DND-41 (cell line): ENCODE data around the gene NEK4.

Experiments used
- ATAC-seq: fragments of 200-7000 bp; cut with Tn5 transposase; 3 replicates; pipeline ENCODE4 v1.9.1; 2021; ENCODE audit warnings: low read depth; ENCODE audit not compliant: insufficient read depth
- DNase-seq: peaks from one replicate; pipeline ENCODE4 v3.0.0-alpha.2; 2020
- H2AFZ ChIP-seq: 2 replicates; pipeline ENCODE4 v1.6.0; 2012; ENCODE audit warnings: low read depth, low read length
- H3K27ac ChIP-seq: 2 replicates; pipeline ENCODE4 v1.5.1; 2012; ENCODE audit warnings: low read length, inconsistent platforms
- H3K27me3 ChIP-seq: fragments of 200-600 bp; sonication (generic); 2 replicates; pipeline ENCODE4 v1.6.0; 2012; ENCODE audit warnings: low read length, mild to moderate bottlenecking, inconsistent platforms; ENCODE audit not compliant: insufficient read depth, poor library complexity
- H3K36me3 ChIP-seq: 2 replicates; pipeline ENCODE4 v1.5.1; 2012; ENCODE audit warnings: low read length, inconsistent platforms; ENCODE audit not compliant: insufficient read depth
- H3K4me1 ChIP-seq: 2 replicates; pipeline ENCODE4 v1.5.1; 2012; ENCODE audit warnings: mild to moderate bottlenecking, low read length; ENCODE audit not compliant: insufficient read depth
- H3K4me2 ChIP-seq: 2 replicates; pipeline ENCODE4 v1.6.0; 2012; ENCODE audit warnings: mild to moderate bottlenecking, moderate library complexity, low read length, inconsistent platforms; ENCODE audit not compliant: insufficient read depth
- H3K4me3 ChIP-seq, 2 experiments: fragments of 200-600 bp in 1 of 2; shearing (Covaris generic) in 1 of 2; 2 replicates each; pipeline ENCODE4 v1.5.1; 2012 to 2016; ENCODE audit warnings: inconsistent platforms in 2 of 2, low read length in 2 of 2, mild to moderate bottlenecking in 2 of 2, low read depth in 1 of 2, moderate library complexity in 1 of 2
- H3K79me2 ChIP-seq: 2 replicates; pipeline ENCODE4 v1.6.0; 2012; ENCODE audit warnings: low read length, inconsistent platforms; ENCODE audit not compliant: insufficient read depth
- H3K9ac ChIP-seq: 2 replicates; pipeline ENCODE4 v1.6.0; 2012; ENCODE audit warnings: low read depth, mild to moderate bottlenecking, inconsistent platforms, low read length, moderate library complexity
- H3K9me3 ChIP-seq: 2 replicates; pipeline ENCODE4 v1.5.1; 2012; ENCODE audit warnings: low read length, moderate library complexity, mild to moderate bottlenecking, inconsistent platforms; ENCODE audit not compliant: insufficient read depth, severe bottlenecking
- H4K20me1 ChIP-seq: 2 replicates; pipeline ENCODE4 v1.6.0; 2012; ENCODE audit warnings: low read length; ENCODE audit not compliant: insufficient read depth
- EZH2 ChIP-seq: IDR thresholded peaks from 3 replicates; pipeline ENCODE4 v1.6.1; 2012; ENCODE audit warnings: borderline replicate concordance, low read depth, mild to moderate bottlenecking, moderate library complexity, low read length, inconsistent platforms; ENCODE audit not compliant: severe bottlenecking
- TF ChIP-seq, protein P1 (sequence below): IDR thresholded peaks from 2 replicates; pipeline ENCODE4 v1.5.1; 2012; ENCODE audit warnings: borderline replicate concordance, low read length, moderate library complexity, mild to moderate bottlenecking; ENCODE audit not compliant: poor library complexity, severe bottlenecking; ENCODE audit errors: extremely low read depth

NEK4 gene

DNA sequence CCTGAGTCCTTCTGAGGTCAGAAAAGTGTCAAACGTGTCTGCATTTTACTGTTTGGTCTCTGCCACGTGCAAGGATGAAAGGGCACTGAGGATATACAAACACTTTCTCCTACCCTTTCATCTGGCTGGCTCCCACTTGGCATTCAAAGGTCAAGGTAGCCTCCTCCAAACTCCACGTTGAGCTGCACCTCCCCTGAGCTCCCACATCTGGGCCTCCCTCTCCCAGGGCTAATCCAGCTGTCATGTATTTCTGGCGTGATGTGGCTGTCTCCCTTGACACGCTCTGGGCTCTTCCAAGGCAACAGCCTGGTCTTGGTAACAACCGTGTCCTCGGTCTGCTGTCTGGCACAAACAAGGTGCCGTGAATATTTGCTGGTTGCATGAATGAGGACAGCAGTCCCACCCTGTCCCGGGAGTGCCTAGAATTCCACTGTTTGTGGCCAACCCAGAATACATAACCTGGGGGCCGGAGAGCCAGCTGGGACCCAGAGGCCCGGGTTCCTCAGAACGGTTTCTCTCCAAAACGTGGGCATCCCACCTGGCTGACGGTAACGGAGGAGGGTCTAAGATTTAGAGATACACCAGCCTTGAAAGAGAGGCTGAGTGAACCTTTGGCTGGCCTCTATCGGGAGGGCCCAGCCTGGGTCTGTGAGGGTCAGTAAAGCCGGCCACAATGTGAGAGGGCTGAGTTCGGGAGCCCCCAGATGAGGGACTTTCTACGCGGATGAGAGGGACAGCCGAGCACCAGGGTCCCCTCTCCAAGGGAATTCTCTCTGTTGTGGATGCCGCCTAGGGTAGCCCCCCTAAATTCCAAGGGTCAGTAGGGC, 65.9 kb downstream of the NEK4 start:
- H3K79me2 ChIP-seq: peaks cover 56% of the 10 kb centered on the region

DNA sequence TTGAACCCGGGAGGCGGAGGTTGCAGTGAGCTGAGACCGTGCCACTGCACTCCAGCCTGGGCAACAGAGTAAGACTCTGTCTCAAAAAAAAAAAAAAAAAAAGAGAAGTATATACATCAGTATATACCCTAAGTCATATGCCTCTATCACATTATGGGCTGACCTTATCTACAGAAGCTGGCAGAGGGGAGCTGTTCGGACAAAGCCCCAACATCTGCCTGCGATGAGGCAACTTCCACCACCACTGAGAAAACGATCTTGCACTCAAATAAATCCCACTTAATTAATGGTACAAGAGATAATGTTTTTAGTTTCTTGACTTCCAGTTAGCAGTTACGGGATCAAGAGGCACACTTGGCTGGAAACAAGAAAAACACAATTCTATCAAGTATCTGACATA, 67.4 kb downstream of the NEK4 start:
- H3K4me3 ChIP-seq: no peak overlapping the region
- H3K27ac ChIP-seq: no peak overlapping the region
- H3K9ac ChIP-seq: no peak overlapping the region
- H3K4me2 ChIP-seq: peak overlapping the region; percentile 99; the same call in 1 of the 2 replicates
- no peak for TF ChIP-seq EZH2
- TF ChIP-seq, protein P1, sequence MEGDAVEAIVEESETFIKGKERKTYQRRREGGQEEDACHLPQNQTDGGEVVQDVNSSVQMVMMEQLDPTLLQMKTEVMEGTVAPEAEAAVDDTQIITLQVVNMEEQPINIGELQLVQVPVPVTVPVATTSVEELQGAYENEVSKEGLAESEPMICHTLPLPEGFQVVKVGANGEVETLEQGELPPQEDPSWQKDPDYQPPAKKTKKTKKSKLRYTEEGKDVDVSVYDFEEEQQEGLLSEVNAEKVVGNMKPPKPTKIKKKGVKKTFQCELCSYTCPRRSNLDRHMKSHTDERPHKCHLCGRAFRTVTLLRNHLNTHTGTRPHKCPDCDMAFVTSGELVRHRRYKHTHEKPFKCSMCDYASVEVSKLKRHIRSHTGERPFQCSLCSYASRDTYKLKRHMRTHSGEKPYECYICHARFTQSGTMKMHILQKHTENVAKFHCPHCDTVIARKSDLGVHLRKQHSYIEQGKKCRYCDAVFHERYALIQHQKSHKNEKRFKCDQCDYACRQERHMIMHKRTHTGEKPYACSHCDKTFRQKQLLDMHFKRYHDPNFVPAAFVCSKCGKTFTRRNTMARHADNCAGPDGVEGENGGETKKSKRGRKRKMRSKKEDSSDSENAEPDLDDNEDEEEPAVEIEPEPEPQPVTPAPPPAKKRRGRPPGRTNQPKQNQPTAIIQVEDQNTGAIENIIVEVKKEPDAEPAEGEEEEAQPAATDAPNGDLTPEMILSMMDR: no peak
- ATAC-seq (no peak), DNase-seq (no peak)
- peaks cover 15% of the 10 kb centered on the region for H3K36me3 ChIP-seq
- H4K20me1 ChIP-seq: 0 out of 2 replicates have a peak, but pooled peaks cover 6% of the 10 kb centered on the region
- H3K9me3 ChIP-seq: no peaks in the 10 kb centered on the region
- H3K4me1 ChIP-seq: peaks cover 35% of the 10 kb centered on the region
- H3K27me3 ChIP-seq: no peaks in the 10 kb centered on the region
- H3K79me2 ChIP-seq: peaks cover 56% of the 10 kb centered on the region
- no peak overlapping the region for H2AFZ ChIP-seq

More for the DNA sequence above, 65.9 kb downstream of the NEK4 start:
- Histone ChIP-seq H3K27ac (peak overlapping the region; percentile 80), H4K20me1 (0 out of 2 replicates have a peak, but pooled peaks cover 6% of the 10 kb centered on the region), H2AFZ (peak overlapping the region; percentile 97), H3K4me3 (peak overlapping the region; percentile 58 to 81), H3K4me1 (peaks cover 35% of the 10 kb centered on the region), H3K27me3 (no peaks in the 10 kb centered on the region), H3K4me2 (peak overlapping the region; percentile 99), H3K36me3 (peaks cover 24% of the 10 kb centered on the region), H3K9ac (peak overlapping the region; percentile 69), H3K9me3 (no peaks in the 10 kb centered on the region)
- DNase-seq: peak; percentile 24
- ATAC-seq: peak; percentile 4; the same call in 2 of the 3 replicates
- TF ChIP-seq, protein P1: no peak
- TF ChIP-seq EZH2: no peak

DNA sequence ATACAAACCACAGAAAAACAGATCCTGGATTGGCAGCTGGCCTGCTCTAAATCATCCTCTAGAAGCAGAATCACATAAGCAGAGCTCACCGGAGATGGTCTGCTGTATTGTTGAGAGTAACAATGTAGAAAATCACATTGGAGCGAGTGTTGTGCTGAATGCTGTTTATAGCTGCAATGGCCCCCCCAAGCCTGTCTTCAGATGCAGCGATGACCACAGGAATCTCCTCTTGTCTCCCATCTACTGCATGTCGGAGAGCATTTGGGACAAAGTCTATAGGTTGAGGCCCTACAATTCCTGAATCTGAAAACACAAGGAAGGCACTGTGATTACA, 73.1 kb downstream of the NEK4 start:
- H3K4me3 ChIP-seq: no peak overlapping the region
- H3K27ac ChIP-seq: no peak overlapping the region
- no peak overlapping the region for H3K4me2 ChIP-seq
- peaks cover 59% of the 10 kb centered on the region for H3K36me3 ChIP-seq
- TF ChIP-seq, protein P1: no peak
- TF ChIP-seq EZH2: no peak
- peaks cover 16% of the 10 kb centered on the region; the same call in 1 of the 2 replicates for H4K20me1 ChIP-seq
- no peaks in the 10 kb centered on the region for H3K9me3 ChIP-seq
- H2AFZ ChIP-seq: no peak overlapping the region
- H3K4me1 ChIP-seq: no peaks in the 10 kb centered on the region
- peaks cover 7% of the 10 kb centered on the region; the same call in 1 of the 2 replicates for H3K79me2 ChIP-seq
- ATAC-seq (0 out of 3 replicates have a peak, but pooled peaks have one; percentile 13), DNase-seq (no peak)
- no peaks in the 10 kb centered on the region for H3K27me3 ChIP-seq
- H3K9ac ChIP-seq: no peak overlapping the region
